HTERT RPE-1 (cell line): Measurements from ENCODE around the gene NPB.

Experiments used
- in situ Hi-C: fragments of 300-500 bp; cut with MboI; formaldehyde crosslinking; loops from 4 replicates; pipeline ENCODE4 v1.14.3; 2020; ENCODE audit warnings: low sequenced_read_pairs

The NPB gene

GRCh38 chr17:81902023-81902652 is at the start of gene NPB:
TSS of gene NPB (plus strand) at chr17:81902238. CDS start at chr17:81902278, 40 bp downstream.
- in situ Hi-C loops: no loop called here

- in situ Hi-C loops: no loop called here
Measured at GRCh38 chr17:81854974-81855774, 46.9 kb upstream of the NPB start.

GRCh38 chr17:81858170-81858966 is 43.7 kb upstream of the NPB start:
- in situ Hi-C loops: no loop called here

DNA sequence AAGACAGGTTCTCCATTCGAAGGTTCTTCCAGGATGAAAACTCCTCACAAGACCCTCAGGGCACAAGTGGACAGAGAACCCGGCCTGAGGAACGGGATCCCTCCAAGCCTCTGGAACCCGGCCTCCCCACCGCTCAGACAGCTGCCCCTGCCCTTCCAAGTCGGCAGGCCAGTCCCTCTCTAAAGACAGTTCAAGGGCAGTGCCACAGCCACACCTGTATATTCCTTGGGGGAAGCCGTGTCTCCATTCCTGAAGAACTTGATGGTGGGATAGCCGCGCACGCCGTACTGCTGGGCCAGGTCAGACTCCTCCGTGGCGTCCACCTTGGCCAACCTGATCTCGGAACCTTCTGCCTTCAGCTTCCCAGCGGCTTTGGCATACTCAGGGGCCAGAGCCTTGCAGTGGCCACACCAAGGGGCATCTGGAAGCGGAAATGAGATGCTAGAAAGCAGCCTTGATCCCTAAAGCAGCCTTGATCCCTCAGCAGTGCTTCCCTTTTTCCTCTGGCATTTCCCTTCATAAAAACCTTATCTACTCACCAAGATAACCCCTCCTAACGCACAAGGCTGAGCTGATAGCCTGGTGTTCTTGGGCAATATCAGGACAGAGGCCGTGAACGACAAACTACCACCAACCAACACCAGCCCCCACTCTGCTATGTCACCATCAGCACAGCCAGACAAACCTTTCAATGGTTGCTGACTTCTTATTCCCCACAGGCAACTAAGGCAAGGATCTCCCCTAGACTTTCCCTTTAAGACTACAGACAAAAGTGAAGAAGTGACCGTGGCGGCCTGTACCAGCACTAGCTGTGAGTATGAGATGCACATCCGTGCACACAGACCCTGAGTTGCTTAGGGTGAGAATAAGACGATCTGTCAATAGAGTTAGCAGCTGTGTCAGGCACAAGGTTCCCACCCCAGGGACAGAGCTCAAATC is 42.8 kb upstream of the NPB start:
- in situ Hi-C loops: no loop called here

- in situ Hi-C loops: no loop called here
Measured at GRCh38 chr17:81859906-81860755, 41.9 kb upstream of the NPB start, which contains the start of gene P4HB. TSS of gene P4HB (minus strand) at chr17:81860535. CDS start at chr17:81860471, 64 bp downstream.

DNA sequence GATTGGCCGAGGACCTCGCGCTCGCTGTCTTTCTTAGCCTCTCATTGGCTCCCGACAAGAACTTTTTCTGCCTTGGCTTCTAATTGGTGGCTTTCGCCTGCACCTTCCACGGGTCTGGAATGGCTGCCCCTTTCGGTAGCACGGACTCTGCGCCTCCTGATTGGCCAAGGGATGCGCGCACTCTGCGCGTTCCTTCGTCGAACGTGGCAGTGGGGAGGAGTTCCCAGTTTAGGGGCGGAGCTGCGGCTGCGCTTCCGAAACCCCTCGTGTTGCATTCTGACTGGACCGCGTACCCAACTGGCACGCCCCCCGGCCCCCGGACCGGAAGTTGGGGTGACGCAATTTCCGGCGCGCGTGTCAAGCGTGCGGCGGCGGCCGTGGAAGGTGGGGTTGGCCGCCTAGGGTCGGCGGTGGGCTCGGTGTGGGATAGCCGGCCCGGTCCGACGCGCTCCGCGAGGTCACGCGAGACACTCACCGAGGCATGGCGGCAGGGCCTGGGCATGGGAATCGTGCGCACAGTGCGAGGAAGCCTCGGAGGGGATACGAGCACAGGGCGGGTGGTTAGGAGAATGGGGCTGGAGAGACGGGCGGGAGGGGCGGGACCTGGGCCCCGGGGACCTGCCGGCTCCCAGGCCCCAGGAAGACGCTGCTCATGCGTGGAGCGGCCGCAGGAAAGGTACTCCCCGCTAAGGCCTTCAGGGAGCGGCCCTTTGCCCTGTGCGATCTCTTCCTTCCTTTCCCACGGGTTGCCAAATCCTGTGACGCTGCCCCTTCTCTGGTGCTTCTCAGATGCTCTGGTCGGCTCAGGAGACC is 41.1 kb upstream of the NPB start:
- in situ Hi-C loops: no loop called here

DNA sequence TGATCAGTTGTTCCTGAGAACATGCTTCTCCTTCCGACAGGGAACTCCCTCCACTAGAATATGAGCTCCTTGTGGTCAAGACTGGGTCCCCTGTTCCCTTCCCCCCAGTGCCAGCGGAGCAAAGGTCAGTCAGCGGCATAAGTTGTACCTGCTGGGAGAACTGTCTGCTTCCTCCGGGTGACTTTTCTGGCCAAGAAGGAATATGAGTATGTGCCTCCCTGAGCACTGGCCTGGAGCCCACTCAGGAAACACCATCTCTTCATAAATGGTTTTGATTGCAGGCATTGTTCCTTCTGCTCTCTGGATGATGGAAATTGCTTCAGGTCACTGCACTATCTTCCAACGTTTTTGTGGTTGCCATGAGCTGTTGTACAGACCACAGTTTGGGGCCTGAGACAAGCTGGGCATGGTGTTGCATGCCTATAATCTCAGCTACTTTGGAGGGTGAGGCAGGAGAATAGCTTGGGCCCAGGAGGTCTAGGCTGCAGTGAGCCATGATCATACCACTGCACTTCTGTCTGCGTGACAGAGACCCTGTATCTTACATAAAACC is 38.8 kb upstream of the NPB start:
- in situ Hi-C loops: no loop called here

DNA sequence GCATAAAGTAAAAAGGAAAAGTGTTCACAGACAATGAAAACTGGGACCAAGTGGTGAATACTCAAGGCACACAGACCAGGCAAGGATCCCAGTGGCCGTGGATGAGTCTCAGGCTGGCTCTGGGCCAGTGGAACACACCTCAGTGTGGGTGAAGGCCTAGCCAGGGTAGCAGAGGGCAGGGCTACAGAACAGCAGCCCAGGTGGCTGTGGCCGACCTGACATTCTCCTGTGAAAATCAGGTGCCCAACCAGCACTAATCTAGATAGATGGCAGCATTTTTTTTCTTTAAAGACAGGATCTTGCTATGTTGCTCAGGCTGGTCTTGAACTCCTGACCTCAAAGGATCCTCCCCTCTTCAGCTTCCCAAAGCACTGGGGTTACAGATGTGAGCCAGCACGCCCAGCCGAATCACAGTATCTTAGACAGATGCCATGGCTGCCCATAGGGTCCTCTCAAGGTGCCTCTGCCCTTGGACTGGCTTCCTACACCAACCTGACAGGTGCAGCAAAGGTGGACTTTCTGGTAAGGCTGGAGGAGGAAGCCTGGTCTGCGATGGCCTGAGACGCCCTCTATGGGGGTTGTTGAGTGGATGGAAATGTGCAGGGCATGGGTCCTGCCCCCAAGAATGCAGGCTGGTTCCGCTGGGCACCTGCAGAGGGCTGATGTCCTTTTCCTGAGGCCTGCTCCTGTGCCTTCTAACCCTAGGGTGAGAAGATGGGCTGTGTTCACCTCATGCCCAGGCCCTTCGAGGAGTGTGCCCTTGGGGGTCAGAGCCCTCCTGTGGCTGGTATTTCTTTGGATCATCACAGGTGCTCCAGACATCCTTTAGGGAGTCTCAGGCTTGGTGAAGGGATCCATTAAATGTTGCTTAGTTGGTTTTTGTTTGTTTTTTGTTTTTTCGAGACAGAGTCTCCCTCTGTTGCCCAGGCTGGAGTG is 37.9 kb upstream of the NPB start:
- in situ Hi-C loops: no loop called here

DNA sequence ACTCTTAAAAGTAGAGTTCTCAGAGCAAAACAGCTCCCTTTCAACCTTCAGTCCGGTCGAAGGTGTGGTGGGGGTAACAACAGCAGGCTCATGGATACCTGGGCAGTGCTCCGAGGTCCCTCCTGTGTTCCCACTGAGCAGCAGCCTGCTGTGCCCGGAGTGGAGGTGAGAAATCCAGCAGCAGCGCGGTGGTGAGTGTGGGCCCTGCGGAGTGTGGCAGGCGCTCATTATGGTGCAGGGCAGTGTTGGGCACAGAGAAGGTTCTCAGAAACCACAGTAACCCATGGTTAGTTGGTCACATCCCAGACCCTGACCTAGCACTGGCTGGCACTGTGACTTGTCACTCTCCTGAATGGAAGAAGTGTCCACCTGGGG is 36.7 kb upstream of the NPB start:
- in situ Hi-C loops: no loop called here

- in situ Hi-C loops: no loop called here
Measured at GRCh38 chr17:81865733-81866439, 36.2 kb upstream of the NPB start.

- in situ Hi-C loops: no loop called here
Measured at GRCh38 chr17:81866440-81867169, 35.4 kb upstream of the NPB start.

DNA sequence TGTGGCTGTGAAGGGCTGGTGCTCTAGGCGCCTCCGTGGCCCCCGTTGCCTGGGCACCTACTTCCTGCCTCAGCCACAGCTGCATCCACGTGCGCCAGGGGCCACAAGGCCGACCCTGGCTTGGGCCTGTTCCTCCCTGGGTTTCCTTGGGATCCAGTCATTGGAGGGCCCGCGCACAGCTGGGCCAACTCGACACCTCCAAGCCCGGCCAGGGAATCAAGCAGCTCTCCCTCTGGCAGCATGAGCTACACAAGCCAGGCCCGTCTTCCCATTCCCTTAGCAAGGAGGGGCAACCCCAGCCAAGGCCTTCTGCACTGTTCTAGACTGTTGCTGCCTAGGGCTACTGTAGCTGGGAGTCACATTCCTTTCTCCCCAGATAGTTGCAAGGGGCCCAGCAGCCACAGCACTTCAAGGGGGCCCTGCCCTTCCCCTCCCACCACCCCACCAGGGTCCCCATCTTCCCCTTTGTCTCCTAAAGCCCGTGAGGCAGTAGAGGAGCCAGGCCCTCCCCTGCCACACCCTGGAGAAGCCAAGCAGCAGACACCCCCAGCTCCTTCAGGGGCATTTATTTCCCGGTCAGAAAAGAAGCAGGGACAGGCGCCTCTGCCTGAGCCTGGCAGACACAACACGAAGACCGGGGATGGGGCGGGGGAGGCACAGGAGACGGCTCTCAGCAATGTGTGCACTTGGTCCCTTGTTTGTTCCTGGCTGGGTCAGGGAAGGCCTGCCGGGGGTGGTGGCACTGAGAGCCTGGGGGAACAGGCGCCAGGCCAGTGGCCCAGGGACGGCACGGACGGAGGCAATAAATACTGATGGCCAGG is 34.7 kb upstream of the NPB start:
- in situ Hi-C loops: no loop called here

- in situ Hi-C loops: no loop called here
Measured at GRCh38 chr17:81867991-81868673, 33.9 kb upstream of the NPB start.

DNA sequence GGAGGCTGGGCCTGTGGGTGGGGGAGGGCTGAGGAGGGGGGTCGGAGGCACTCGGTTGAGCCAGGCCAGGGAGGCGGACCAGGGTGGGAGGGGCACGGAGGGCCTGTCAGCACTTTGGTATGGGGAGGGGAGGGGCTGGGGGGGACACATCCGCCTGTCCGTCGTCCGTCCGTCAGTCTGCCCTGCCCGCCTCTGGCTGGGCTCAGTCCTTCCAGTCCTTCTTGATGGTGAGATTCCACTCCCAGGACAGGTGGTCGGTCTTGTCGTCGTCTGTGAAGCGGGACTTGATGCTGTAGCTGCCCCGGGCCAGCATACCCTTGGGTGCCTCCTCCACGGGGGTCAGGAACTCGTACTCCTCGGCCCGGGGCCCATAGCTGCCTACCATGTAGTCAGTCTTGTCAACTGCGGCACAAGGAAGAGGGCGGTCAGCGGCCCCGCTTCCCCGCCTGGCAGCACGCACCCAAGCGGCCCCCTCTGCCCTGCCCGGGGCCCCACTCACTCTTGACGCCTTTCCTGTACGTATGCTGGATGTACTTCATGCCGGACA is 33.3 kb upstream of the NPB start:
- in situ Hi-C loops: no loop called here
